Thoracic aorta (tissue), 2 donors: ENCODE data around the gene TSPAN10. TPM values are rescaled to one million over a fixed set of nuclear protein-coding genes. Genes with fewer than 3 reads are reported as not detected.

Experiments
- ATAC-seq: fragments of 150-250 bp; one replicate; pipeline ENCODE4 v1.8.0; 2017; ENCODE audit warnings: low read depth; ENCODE audit not compliant: insufficient number of reproducible peaks, low FRiP score
- DNase-seq: peaks from one replicate; pipeline ENCODE4 v3.0.0-alpha.2; 2020; ENCODE audit warnings: low spot score
- H3K27ac ChIP-seq, 2 donors: fragments of 200-600 bp; sonication (generic); 1 replicate in 1 of 2; 2 replicates in 1 of 2; pipeline ENCODE4 v1.5.1; 2016; ENCODE audit warnings: mild to moderate bottlenecking in 2 of 2, moderate library complexity in 2 of 2
- H3K27me3 ChIP-seq: fragments of 200-600 bp; sonication (generic); replicated peaks from 2 replicates; pipeline ENCODE4 v1.6.0; 2016; ENCODE audit warnings: mild to moderate bottlenecking; ENCODE audit not compliant: insufficient read depth
- H3K36me3 ChIP-seq: fragments of 200-600 bp; sonication (generic); one replicate; pipeline ENCODE4 v1.5.1; 2016
- H3K4me1 ChIP-seq, 2 donors: fragments of 200-600 bp; sonication (generic); 1 replicate in 1 of 2; 2 replicates in 1 of 2; pipeline versions ENCODE4 v1.5.1 to v1.6.0; 2016; ENCODE audit warnings: low read depth in 2 of 2, mild to moderate bottlenecking in 1 of 2; ENCODE audit not compliant: control insufficient read depth in 1 of 2
- H3K4me3 ChIP-seq: fragments of 200-600 bp; sonication (generic); 2 replicates; pipeline ENCODE4 v1.5.1; 2016; ENCODE audit warnings: mild to moderate bottlenecking
- H3K9me3 ChIP-seq: fragments of 200-600 bp; sonication (generic); 2 replicates; pipeline ENCODE4 v1.5.1; 2016
- total RNA-seq, 2 donors: library from RNA; depleted of rRNA; stranded (reverse); fragments of >200 nt; gene quantifications; one replicate each; pipeline versions ENCODE4 v1.1.0 to v1.2.3, GENCODE V29; 2016
- TF ChIP-seq, protein P1 (sequence below): fragments of 200-600 bp; sonication (generic); IDR thresholded peaks from one replicate; pipeline ENCODE4 v1.5.1; 2019; ENCODE audit warnings: antibody characterized with exemption

Gene TSPAN10
- total RNA-seq, 2 donors from 2014 or later: 0.27 TPM; not detected in 1

DNA sequence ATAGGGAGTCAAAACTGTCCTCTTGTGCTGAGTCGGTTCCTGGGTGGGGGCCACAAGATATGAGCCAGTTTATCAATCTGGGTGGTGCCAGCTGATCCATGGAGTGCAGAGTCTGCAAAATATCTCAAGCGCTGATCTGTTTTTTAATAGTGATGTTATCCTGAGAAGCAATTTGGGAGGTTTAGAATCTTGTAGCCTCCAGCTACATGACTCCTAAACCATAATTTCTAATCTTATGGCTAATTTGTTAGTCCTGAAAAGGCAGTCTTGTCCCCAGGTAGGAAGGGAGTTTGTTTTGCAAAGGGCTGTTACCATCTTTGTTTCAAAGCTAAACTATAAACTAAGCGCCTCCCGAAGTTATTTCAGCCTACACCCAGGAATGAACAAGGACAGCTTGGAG lies 1.7 kb downstream of the TSPAN10 start:
- H3K4me3 ChIP-seq: no peak overlapping the region
- H3K27me3 ChIP-seq: no peaks in the 10 kb centered on the region
- ATAC-seq: no peak
- H3K27ac ChIP-seq: no peak overlapping the region
- H3K9me3 ChIP-seq: no peaks in the 10 kb centered on the region
- TF ChIP-seq, protein P1, sequence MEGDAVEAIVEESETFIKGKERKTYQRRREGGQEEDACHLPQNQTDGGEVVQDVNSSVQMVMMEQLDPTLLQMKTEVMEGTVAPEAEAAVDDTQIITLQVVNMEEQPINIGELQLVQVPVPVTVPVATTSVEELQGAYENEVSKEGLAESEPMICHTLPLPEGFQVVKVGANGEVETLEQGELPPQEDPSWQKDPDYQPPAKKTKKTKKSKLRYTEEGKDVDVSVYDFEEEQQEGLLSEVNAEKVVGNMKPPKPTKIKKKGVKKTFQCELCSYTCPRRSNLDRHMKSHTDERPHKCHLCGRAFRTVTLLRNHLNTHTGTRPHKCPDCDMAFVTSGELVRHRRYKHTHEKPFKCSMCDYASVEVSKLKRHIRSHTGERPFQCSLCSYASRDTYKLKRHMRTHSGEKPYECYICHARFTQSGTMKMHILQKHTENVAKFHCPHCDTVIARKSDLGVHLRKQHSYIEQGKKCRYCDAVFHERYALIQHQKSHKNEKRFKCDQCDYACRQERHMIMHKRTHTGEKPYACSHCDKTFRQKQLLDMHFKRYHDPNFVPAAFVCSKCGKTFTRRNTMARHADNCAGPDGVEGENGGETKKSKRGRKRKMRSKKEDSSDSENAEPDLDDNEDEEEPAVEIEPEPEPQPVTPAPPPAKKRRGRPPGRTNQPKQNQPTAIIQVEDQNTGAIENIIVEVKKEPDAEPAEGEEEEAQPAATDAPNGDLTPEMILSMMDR: no peak
- H3K4me1 ChIP-seq: peaks cover 23 to 31% of the 10 kb centered on the region in 2 donors
- no peaks in the 10 kb centered on the region for H3K36me3 ChIP-seq
- no peak for DNase-seq

DNA sequence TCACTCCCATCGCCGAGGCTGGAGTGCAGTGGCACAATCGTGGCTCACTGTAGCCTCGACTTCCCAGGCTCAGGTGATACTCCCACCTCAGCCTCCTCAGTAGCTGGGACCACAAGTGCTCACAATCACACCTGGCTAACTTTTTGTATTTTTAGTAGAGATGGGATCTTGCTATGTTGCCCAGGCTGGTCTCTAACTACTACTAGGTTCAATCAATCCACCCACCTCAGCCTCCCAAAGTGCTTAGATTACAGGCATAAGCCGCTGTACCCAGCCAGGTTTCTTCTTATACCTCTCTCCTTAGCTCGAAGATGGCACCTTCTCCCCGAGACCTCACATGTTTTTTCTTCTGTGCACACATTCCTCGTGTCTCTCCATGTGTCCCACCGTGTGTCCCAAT lies 3.0 kb downstream of the TSPAN10 start:
- no peak overlapping the region for H3K4me3 ChIP-seq
- no peaks in the 10 kb centered on the region for H3K27me3 ChIP-seq
- H3K4me1 ChIP-seq: peaks cover 11 to 17% of the 10 kb centered on the region in 2 donors
- no peaks in the 10 kb centered on the region for H3K36me3 ChIP-seq
- TF ChIP-seq, protein P1: no peak
- no peaks in the 10 kb centered on the region for H3K9me3 ChIP-seq
- no peak overlapping the region for H3K27ac ChIP-seq
- ATAC-seq (no peak), DNase-seq (no peak)

DNA sequence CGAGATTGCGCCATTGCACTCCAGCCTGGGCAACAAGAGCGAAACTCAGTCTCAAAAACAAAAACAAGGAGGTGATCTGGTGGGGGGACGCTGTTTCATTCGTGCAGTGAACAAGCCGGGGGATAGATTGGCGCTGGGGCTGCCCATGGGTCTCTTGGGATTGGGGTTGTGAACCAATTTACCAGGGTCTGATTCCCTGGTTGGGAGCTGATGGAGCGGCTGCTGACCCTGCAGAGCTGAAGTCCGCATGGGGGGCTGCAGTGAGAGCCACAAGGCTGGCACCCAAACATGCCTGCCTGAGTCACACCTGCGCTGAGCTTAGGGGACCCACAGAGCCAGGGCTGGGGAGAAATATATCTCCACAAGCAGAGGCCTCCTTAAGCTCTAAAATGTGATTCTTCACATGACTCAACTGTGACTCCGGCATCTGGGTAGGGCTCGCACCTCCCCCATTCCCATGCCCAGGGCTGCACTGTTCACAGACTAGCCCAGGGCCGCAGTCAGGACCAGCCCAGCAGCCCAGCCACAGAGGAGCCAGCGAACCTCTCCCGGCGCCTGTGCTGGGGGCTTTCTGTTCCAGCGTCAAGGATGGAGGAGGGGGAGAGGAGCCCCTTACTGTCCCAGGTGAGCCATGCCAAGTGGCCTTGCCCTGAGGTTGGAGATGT lies 5.0 kb downstream of the TSPAN10 start:
- Histone ChIP-seq H3K4me1 (peaks cover 0 to 4% of the 10 kb centered on the region in 2 donors), H3K36me3 (no peaks in the 10 kb centered on the region), H3K27me3 (no peaks in the 10 kb centered on the region), H3K27ac (no peak overlapping the region), H3K9me3 (no peaks in the 10 kb centered on the region), H3K4me3 (no peak overlapping the region)
- DNase-seq (no peak), ATAC-seq (no peak)
- TF ChIP-seq, protein P1: no peak

DNA sequence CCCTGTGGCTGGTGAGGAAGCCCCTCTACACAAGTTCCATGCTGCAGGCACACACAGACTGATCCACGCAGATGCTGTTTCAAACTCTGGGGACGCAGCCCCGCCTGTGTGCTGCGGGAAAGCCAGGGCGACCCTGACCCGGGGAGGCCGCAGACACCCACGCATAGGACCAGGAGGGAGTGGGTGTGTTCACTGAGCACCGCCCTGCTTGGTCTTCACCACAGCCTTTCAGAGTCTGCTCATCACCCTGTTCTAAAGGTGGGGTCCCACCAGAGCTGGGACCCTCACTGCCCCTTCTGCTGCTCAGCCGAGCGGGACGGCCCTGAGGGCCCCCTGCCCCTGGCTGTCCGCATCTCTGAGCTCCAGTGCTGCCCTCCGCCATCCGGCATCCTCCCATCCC lies 7.5 kb downstream of the TSPAN10 start:
- Histone ChIP-seq H3K36me3 (no peaks in the 10 kb centered on the region), H3K4me1 (no peaks in the 10 kb centered on the region), H3K4me3 (no peak overlapping the region), H3K27me3 (peaks cover 3% of the 10 kb centered on the region), H3K27ac (no peak overlapping the region), H3K9me3 (no peaks in the 10 kb centered on the region)
- TF ChIP-seq, protein P1: no peak
- no peak for DNase-seq
- no peak for ATAC-seq

DNA sequence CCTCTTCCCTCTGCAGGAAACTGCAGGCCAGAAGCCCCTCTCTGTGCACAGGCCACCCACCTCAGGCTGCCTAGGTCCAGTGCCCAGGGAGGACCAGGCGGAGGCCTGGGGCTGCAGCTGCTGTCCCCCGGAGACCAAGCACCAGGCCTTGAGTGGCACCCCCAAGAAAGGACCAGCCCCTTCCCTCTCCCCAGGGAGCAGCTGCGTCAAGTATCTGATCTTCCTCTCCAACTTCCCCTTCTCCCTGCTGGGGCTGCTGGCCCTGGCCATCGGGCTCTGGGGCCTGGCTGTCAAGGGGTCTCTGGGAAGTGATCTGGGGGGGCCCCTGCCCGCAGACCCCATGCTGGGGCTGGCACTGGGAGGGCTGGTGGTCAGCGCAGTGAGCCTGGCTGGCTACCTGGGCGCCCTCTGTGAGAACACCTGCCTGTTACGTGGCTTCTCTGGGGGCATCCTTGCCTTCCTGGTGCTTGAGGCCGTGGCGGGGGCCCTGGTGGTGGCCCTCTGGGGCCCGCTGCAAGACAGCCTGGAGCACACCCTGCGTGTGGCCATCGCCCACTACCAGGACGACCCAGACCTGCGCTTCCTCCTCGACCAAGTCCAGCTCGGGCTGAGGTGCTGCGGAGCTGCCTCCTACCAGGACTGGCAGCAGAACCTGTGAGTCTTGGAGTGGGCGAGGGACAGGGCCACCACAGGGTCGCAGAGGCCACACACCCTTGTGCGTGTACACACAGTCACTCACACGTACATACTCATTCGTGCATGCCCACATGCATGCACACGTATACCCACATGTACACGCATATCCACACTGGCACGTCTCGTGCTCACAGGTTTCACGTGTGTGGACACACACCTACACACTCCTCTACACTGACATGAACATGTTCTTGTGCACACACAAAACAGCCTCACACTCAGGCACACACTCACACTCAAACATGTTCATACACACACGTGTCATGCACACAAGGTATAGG lies 8.3 kb downstream of the TSPAN10 start:
- ATAC-seq: no peak

More for the DNA sequence above, 8.3 kb downstream of the TSPAN10 start:
- no peaks in the 10 kb centered on the region for H3K4me1 ChIP-seq
- H3K9me3 ChIP-seq: no peaks in the 10 kb centered on the region
- no peaks in the 10 kb centered on the region for H3K36me3 ChIP-seq
- DNase-seq: no peak
- H3K27ac ChIP-seq: no peak overlapping the region
- H3K4me3 ChIP-seq: no peak overlapping the region
- TF ChIP-seq, protein P1: no peak
- H3K27me3 ChIP-seq: peaks cover 3% of the 10 kb centered on the region
